ENCODE measurements around the gene NTPCR. TPM values are rescaled to one million over a fixed set of nuclear protein-coding genes. Genes with fewer than 3 reads are reported as not detected.
A peak's percentile ranks its signal among the peaks of the same experiment; 100 is the strongest.

NTPCR gene
- total RNA-seq, 2 experiments from 2014 or later: 30.4 to 35.0 TPM

GRCh38 chr1:233022246-233022645, 71.8 kb downstream of the NTPCR start:
- no peaks in the 10 kb centered on the region for H3K9me3 Mint-ChIP-seq
- no peak overlapping the region for H3K4me3 Mint-ChIP-seq
- intact Hi-C loops (cut with micrococcal nuclease): no loop called here
- no peaks in the 10 kb centered on the region for H3K27me3 Mint-ChIP-seq
- no peaks in the 10 kb centered on the region for H3K4me1 Mint-ChIP-seq (ENCODE audit: low read depth)
- POLR2A ChIA-PET: interaction anchor here (0.6 kb wide), 1 partner anchor 47 kb away, joined by 3 read pairs; no protein-coding TSS in a partner anchor
- TF ChIP-seq CTCF (IDR thresholded peaks at IDR 0.05): no peak
- ATAC-seq (no peak), DNase-seq (no peak)
- CTCF ChIA-PET: no interaction called here
- no peak overlapping the region for H3K27ac Mint-ChIP-seq
- H3K36me3 Mint-ChIP-seq (ENCODE audit: low read depth): peaks cover 2% of the 10 kb centered on the region

GRCh38 chr1:233024199-233024598, 73.8 kb downstream of the NTPCR start:
- intact Hi-C loops (cut with micrococcal nuclease): no loop called here
- H3K27ac Mint-ChIP-seq: no peak overlapping the region
- ATAC-seq (no peak), DNase-seq (no peak)
- H3K9me3 Mint-ChIP-seq: no peaks in the 10 kb centered on the region
- ChIA-PET CTCF (no interaction called here), POLR2A (interaction anchor here (0.9 kb wide), 1 partner anchor 24 kb away, joined by 4 read pairs; no protein-coding TSS in a partner anchor)
- peaks cover 2% of the 10 kb centered on the region for H3K36me3 Mint-ChIP-seq (ENCODE audit: low read depth)
- H3K4me3 Mint-ChIP-seq: no peak overlapping the region
- H3K27me3 Mint-ChIP-seq: no peaks in the 10 kb centered on the region
- TF ChIP-seq CTCF (IDR thresholded peaks at IDR 0.05): no peak
- no peaks in the 10 kb centered on the region for H3K4me1 Mint-ChIP-seq (ENCODE audit: low read depth)

GRCh38 chr1:233025157-233025556, 74.7 kb downstream of the NTPCR start:
- Mint-ChIP-seq H3K4me3 (no peak overlapping the region), H3K27ac (no peak overlapping the region), H3K27me3 (no peaks in the 10 kb centered on the region), H3K36me3 (ENCODE audit: low read depth) (peaks cover 2% of the 10 kb centered on the region), H3K4me1 (ENCODE audit: low read depth) (no peaks in the 10 kb centered on the region), H3K9me3 (no peaks in the 10 kb centered on the region)
- POLR2A ChIA-PET: no interaction called here
- peak; percentile 20 for DNase-seq
- no peak for ATAC-seq
- CTCF ChIA-PET: interaction anchor here (0.7 to 1.0 kb wide), 2 partner anchors 119 to 199 kb away, joined by 3 read pairs; no protein-coding TSS in a partner anchor
- intact Hi-C loops (cut with micrococcal nuclease): no loop called here
- no peak for TF ChIP-seq CTCF (IDR thresholded peaks at IDR 0.05)

GRCh38 chr1:233025567-233025966, 75.2 kb downstream of the NTPCR start:
- H3K27ac Mint-ChIP-seq: no peak overlapping the region
- intact Hi-C loops (cut with micrococcal nuclease): no loop called here
- no peaks in the 10 kb centered on the region for H3K27me3 Mint-ChIP-seq
- peaks cover 2% of the 10 kb centered on the region for H3K36me3 Mint-ChIP-seq (ENCODE audit: low read depth)
- POLR2A ChIA-PET: no interaction called here
- ATAC-seq (no peak), DNase-seq (no peak)
- H3K9me3 Mint-ChIP-seq: no peaks in the 10 kb centered on the region
- no peak overlapping the region for H3K4me3 Mint-ChIP-seq
- no peak for TF ChIP-seq CTCF (IDR thresholded peaks at IDR 0.05)
- H3K4me1 Mint-ChIP-seq (ENCODE audit: low read depth): no peaks in the 10 kb centered on the region
- CTCF ChIA-PET: interaction anchor here (0.7 to 1.0 kb wide), 2 partner anchors 119 to 200 kb away, joined by 3 read pairs; no protein-coding TSS in a partner anchor

GRCh38 chr1:233027046-233027445, 76.6 kb downstream of the NTPCR start:
- Mint-ChIP-seq H3K27ac (no peak overlapping the region), H3K4me3 (no peak overlapping the region), H3K36me3 (ENCODE audit: low read depth) (peaks cover 2% of the 10 kb centered on the region), H3K9me3 (no peaks in the 10 kb centered on the region), H3K27me3 (no peaks in the 10 kb centered on the region), H3K4me1 (ENCODE audit: low read depth) (no peaks in the 10 kb centered on the region)
- DNase-seq (no peak), ATAC-seq (no peak)
- ChIA-PET POLR2A (no interaction called here), CTCF (no interaction called here)
- TF ChIP-seq CTCF (IDR thresholded peaks at IDR 0.05): no peak
- intact Hi-C loops (cut with micrococcal nuclease): no loop called here
